Inferior parietal cortex (tissue), 1 donor: ENCODE measurements around the gene TEP1.

ENCODE experiments used
- DNase-seq: peaks from one replicate; pipeline ENCODE4 v3.0.0-alpha.2; 2016; ENCODE audit errors: extremely low spot score

TEP1 gene

GRCh38 chr14:20429801-20430669 lies 16.7 kb upstream of the TEP1 start:
- DNase-seq, result no peak

- no peak for DNase-seq
Observed at GRCh38 chr14:20428802-20429201, 15.5 kb upstream of the TEP1 start.

DNA sequence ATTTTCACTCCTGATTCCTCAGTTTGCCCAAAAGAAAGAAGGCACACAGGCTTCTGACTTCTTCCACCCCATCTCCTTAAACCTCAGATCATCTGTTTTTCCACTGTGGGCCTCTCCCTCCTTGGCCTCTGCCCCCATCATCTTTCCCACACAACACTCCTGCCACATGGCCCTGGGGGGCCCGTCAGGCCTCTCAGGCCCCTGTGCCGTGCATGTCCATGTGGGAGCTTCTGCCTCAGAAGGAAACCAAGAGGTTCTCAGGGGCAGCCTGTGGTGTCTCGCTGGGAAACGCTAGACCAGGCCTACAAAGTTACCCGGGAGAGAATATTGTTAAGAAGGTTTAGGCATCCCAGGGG lies 14.7 kb upstream of the TEP1 start:
- no peak for DNase-seq

DNA sequence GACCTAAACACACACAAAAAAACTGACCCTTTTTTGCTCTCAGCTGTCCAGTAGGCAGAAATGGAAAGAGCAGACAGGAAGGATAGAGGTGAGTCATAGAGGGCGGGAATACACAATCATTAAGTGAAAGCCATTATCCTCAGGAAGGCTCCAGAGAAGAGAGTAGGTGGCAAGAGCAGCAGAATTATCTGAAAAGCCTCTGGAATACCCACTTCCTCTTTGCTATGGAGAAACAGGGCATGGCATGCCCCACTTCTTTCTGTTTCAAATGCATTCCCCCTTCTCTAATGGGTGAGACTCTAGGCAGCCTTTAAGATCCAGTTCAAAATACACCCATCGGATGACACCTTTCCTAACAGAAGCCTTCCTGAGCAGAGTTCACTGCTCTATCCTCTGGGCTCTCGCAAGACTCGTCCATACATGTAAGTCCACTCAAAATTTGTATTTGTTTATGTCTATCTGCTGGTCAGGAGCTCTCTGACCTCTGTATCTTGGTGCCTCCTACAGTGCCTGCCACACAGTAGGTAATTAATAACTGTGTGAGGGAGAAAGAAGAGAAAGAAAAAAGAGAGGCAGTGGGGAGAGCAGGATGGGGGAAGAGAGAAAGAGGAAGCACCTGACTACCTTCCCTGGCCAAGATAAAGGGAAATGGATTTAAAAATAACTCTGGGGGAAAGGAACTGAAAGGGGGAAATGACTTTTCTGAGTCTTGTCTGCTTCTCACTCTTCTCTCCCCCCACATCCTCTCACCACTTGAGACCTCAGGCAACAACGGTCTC lies 14.1 kb upstream of the TEP1 start:
- DNase-seq, result no peak

DNA sequence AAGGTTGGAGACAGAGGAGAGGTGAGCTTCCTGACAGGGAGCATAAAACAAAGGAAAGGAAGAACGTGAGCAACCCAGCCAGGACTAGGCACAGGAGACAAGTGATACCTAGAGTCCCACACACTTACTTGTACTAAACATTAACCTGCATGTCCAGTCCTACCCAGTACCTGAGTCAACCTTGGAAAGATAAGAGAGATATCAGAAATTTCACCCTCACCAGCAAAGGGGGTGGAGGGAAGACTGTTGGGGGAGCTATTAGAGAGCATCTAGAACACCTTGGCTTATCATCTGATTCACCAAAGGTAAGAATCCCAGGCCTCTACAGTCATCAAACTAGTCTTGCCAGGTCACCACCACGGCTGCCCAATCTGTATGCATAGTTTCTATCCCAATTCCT lies 11.6 kb upstream of the TEP1 start:
- no peak for DNase-seq

DNA sequence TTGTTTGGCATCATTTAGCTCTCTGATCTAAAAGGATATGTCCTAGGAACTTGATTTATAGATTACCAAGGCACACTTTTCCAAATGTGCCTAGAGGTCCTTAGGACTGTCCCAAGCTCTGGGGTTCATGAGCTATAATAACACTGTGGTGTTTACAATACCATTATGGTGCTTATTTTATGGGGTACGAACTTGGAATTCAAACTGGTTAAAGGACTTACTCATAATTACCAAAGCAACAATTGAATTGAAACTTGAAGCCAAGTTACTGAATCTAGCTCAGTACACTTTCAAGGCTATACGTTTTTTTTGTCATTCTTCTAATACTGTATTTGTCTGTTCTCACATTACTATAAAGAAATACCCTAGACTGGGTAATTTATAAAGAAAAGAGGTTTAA lies 9.6 kb upstream of the TEP1 start:
- no peak for DNase-seq

GRCh38 chr14:20421267-20421666 lies 8.0 kb upstream of the TEP1 start:
- DNase-seq, result no peak

GRCh38 chr14:20419419-20419818 lies 6.1 kb upstream of the TEP1 start:
- no peak for DNase-seq

DNA sequence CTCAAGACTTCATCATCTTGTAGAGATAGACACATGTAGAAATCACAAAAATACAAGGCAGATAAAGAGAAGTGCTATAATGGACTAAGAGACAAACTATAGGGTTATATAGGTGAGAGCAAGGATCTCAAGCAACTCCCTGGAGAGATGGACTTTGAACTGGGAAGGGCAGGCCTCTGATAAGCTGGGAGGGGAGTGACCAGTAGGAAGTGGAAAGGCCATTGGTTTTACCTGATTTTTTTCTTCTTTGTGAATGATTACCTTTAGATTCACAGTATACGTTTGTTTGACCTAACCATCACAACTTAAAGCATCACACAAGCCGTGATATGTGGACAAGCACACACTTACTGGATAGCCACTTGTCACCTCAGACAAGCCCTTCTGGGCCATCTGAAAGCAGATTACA lies 5.2 kb upstream of the TEP1 start:
- DNase-seq, result no peak

DNA sequence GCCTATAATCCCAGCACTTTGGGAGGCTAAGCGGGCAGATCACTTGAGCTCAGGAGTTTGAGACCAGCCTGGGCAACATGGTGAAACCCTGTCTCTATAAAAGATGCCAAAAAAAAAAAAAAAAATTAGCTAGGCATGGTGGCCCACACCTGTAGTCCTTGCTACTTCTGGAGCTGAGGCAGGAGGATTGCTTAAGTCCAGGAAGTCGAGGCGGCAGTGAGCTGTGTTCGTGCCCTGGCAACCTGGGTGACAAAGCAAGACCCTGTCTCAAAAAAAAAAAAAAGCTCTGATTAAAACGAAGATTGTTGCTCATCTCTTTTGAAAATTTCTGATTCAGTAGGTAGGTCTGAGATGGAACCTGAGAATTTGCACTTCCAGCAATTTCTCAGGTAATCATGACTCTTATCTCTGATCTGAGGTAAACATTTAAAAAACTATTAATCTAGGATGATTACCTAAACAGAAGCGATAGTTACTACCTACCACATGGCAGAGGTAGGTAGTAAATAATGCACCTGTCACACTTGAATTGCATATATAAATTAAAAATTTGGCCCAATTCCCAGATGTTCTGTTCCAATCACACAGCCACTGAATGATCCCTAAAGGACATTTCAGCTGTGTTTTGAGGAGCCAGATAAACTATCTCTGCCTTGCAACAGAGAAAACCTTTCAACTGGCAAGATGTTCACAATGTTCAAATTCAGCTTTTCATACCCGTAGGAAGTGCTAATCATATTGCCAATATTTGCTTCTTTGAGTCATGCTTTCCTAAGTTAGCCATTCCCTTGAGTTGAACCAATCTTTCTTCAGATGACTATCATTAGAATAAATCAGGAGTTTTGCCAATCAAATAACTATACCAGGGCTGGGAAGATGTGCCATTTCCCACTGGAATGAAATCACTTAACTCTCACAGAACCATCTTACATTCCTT lies 4.2 kb upstream of the TEP1 start:
- DNase-seq, result no peak

- no peak for DNase-seq
Observed at GRCh38 chr14:20416223-20416622, 2.9 kb upstream of the TEP1 start.

DNA sequence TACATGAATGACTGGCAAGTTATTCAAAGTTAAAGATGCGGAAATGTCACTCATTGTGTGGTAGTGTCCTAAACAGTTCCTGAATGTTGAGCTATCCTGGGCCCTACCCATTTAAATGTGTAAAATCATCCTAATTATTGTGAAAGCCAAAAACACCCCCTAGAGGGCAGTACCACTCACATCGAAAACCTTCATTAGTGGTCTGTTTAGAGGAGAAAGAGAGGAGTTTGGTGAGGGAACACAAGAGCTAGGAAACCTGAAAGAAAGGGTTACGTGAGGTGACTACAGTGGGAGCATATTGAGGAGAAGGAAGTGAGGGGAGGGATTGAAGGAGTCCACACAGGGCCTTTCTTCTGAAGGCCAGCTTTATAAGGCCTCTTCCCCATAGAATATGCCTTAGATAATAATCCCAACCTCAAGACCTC lies 2.5 kb upstream of the TEP1 start:
- peak; percentile 77 for DNase-seq

GRCh38 chr14:20413744-20414082 lies 412 bp upstream of the TEP1 start:
- DNase-seq, result peak; percentile 34

DNA sequence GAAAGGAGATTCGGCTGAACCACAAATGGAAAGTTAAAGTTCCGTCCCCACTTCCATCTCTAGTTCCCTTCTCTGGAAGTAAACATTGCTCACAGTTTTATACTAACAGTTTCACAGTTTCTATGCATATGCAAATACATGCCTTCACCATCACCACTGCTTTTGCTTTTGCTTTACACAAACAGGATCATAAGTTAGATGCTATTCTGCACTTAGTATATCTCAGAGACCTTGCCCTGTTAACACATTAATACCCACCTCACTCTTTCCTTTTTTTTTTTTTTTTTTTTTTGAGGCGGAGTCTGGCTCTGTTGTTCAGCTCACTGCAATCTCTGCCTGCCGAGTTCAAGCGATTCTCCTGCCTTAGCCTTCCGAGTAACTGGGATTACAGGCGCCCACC lies 890 bp downstream of the TEP1 start:
- peak; percentile 17 for DNase-seq

GRCh38 chr14:20409226-20409625 lies 4.1 kb downstream of the TEP1 start:
- DNase-seq, result no peak

GRCh38 chr14:20403521-20403920 lies 9.8 kb downstream of the TEP1 start:
- no peak for DNase-seq

DNA sequence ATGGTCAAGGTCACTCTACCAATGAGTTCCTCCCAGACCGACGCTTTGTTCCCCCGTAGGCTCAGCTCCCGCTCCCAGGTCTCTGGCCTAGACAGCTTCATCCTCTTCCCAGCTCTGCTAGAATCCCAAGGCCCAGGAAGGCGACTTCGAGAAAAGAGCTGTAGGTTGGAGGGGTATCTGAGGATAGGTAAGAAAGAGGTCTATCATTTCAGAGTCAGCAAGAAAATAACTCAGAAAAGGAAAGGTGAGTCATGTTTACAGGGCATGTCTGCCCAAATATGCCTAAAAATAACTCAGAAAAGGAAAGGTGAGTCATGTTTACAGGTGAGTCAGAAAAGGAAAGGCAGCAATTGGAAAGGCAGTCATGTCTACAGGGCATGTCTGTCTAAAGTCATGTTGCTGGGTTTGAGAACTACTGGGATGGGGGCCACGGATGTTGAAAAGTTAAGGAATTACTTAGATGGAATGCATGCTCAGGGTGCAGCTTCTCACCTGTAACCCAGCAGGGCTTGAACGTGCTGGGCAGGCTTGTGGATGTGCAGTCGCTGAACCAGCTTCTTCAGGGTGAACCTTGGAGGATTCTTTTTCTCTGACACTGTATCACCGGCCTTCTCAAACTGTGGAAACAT lies 12.2 kb downstream of the TEP1 start:
- DNase-seq, result no peak

GRCh38 chr14:20400589-20400964 lies 12.7 kb downstream of the TEP1 start:
- no peak for DNase-seq

GRCh38 chr14:20397511-20397910 lies 15.8 kb downstream of the TEP1 start:
- DNase-seq, result no peak

DNA sequence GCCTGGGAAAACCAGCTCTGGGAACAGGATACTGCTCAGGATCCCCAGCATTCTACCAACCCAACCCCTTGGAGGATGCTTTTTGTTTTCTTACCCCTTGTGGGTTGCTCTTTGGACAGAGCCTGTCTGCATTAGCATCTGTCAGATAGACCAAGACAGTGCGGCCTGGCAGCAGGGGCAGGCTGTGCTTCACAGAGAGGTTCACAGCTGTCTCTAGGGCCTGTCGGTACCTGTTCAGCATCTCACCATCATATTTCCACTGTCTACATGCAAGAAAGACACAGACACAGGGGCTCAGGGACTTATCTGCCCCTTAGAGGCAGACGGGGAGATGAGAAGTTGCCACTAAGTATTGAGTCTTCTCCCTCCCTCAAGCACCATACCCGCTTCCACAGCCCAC lies 21.8 kb downstream of the TEP1 start:
- DNase-seq, result no peak

DNA sequence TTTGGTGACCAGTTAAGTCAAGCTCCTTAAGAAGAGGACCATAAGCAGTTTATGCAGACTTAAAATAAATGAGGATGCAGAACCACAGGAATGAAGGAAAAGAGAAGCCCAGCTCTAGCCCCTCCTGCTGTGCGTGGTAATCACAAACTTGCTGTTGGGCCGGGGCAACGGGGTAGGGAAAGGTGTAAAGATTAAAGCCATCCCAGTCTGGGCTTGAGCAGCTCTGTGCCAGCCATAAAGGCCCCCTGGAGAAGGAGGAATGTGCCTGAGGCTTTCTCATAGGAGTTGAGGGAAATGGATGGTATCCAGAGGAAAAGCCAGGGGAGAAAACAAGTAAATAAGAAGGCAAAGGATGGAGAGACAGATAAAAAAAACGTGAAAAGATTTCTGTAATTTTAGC lies 25.1 kb downstream of the TEP1 start:
- no peak for DNase-seq

DNA sequence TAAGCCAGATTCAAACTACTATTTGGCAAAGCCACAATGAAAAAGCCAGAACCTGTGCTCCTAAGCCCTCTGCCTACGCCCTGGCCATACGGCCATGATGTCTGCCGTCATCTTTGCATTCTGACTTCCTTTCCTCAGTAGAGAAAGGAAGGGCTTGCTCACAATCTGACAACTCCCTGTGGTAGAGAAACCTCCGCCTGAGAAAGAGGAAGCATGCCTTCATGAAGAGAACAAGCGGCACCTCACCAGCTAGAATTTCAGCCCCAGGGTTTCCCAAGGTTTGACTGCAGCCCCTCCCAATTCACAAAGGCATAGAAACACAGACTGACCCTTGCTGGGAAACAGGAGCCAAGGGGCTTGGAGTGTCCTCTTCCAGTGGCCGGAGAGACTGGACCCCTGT lies 25.7 kb downstream of the TEP1 start:
- no peak for DNase-seq
